GM12875 (cell line): ENCODE data around the gene BCAS3.
"Not testable (repeated sequence)": the region's sequence is repeated elsewhere in the genome, so short reads cannot be mapped to it uniquely, and the experiment has no call there.

Source experiments
- H3K4me3 ChIP-seq: one replicate; pipeline ENCODE4 v1.5.1; 2011; ENCODE audit warnings: low read depth, low read length, control low read depth
- TF ChIP-seq, protein P1 (sequence below): IDR thresholded peaks from 2 replicates; pipeline ENCODE4 v1.5.1; 2011; ENCODE audit warnings: low read depth, mild to moderate bottlenecking, control low read depth, inconsistent platforms, low read length, moderate library complexity, borderline replicate concordance; ENCODE audit not compliant: insufficient read depth

BCAS3 gene

DNA sequence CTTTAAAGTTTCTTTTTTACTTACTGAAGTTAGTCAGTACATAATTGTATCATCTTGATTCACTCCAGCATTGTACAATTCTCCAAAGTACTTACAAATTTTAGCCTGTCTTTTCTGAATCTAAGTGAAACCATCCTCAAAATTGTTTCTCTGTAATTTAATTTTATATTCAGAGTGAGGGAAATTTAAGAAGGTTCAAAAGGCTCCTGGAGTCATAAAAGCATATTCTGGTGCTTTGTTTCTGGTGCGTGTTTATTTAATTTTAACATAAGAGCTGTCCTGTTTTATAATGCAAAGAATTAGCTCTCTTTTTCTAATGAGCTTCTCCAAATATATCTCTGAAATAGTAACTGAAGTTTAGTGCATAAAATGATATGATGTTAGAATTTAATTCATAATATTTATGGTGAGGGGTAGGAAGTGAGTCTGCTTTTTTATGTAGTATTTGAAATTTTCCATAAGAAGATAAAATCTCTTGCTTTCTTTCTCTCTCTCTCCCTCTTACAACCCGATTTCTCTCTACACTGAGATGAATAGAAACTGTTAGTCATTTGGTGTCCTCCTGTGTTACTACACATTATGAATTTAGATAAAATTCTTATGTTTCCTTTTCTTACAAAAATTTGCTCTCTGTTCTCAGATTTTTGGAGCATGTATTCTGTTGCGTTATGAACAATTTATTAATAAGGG is 339.8 kb downstream of the BCAS3 start:
- H3K4me3 ChIP-seq = no peak overlapping the region
- TF ChIP-seq, protein P1, sequence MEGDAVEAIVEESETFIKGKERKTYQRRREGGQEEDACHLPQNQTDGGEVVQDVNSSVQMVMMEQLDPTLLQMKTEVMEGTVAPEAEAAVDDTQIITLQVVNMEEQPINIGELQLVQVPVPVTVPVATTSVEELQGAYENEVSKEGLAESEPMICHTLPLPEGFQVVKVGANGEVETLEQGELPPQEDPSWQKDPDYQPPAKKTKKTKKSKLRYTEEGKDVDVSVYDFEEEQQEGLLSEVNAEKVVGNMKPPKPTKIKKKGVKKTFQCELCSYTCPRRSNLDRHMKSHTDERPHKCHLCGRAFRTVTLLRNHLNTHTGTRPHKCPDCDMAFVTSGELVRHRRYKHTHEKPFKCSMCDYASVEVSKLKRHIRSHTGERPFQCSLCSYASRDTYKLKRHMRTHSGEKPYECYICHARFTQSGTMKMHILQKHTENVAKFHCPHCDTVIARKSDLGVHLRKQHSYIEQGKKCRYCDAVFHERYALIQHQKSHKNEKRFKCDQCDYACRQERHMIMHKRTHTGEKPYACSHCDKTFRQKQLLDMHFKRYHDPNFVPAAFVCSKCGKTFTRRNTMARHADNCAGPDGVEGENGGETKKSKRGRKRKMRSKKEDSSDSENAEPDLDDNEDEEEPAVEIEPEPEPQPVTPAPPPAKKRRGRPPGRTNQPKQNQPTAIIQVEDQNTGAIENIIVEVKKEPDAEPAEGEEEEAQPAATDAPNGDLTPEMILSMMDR = no peak

DNA sequence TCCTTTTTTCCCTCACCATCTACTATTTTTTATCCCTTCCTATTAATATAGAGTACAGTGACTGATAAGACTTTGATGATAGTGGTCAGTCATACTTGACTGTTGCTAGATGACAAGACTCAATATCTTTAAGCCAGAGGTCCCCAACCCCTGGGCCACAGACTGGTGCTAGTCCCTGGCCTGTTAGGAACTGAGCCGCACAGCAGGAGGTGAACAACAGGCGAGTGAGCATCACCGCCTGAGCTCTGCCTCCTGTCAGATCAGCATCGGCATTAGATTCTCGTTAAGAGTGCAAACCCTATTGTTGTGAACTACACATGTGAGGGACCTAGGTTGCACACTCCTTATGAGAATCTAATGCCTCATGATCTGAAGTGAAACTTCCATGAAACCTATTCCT is 341.3 kb downstream of the BCAS3 start:
- H3K4me3 ChIP-seq = no peak overlapping the region
- TF ChIP-seq, protein P1 = no peak

GRCh38 chr17:61023996-61024395 is 346.3 kb downstream of the BCAS3 start:
- no peak overlapping the region for H3K4me3 ChIP-seq
- TF ChIP-seq, protein P1 = no peak

GRCh38 chr17:61026818-61027217 is 349.2 kb downstream of the BCAS3 start:
- H3K4me3 ChIP-seq = no peak overlapping the region
- TF ChIP-seq, protein P1 = no peak

- TF ChIP-seq, protein P1 = no peak
- H3K4me3 ChIP-seq = no peak overlapping the region
Observed at GRCh38 chr17:61029181-61029580, 351.5 kb downstream of the BCAS3 start.

DNA sequence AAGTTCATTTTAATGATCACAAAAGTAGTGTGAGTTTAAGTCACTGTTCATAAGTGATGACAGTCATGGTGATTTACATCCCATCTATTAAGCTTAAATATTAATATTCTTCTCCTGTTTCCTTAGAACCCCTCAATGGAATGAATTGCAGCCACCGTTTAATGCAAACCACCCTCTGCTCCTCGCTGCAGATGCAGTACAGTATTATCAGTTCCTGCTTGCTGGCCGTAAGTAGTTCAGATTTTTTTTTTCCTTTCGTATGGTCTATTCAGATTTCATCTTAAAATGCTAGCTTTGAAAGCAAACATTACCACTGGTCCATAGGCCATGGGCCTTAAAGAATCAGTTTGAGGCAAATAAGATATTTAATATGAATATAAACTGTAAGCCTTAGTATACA is 363.0 kb downstream of the BCAS3 start:
- TF ChIP-seq, protein P1 = no peak
- H3K4me3 ChIP-seq = no peak overlapping the region

DNA sequence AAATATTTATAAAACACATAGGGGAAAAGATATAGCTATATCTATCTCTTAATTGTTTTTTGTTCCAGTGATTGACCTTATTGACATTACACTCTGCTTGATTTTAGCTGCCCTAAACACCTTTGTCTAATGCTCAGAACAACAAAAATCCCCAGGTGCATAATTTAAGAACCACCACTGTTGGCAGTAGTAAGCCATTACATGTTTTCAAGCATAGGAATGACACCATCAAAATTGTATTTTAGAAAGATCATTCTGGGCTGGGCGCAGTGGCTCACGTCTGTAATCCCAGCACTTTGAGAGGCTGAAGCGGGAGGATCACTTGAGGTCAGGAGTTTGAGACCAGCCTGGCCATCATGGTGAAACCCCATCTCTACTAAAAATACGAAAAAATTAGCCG is 364.7 kb downstream of the BCAS3 start:
- not testable (repeated sequence) for H3K4me3 ChIP-seq
